Karpas-422 (cell line): ENCODE measurements around the gene ODAD3. TPM values are rescaled to one million over a fixed set of nuclear protein-coding genes. Genes with fewer than 3 reads are reported as not detected.
"Not testable (repeated sequence)": the region's sequence is repeated elsewhere in the genome, so short reads cannot be mapped to it uniquely, and the experiment has no call there.

Experiments
- DNase-seq: peaks from one replicate; pipeline ENCODE4 v3.0.0-alpha.2; 2015
- H2AFZ ChIP-seq: fragments of 200-600 bp; sonication (generic); 2 replicates; pipeline ENCODE4 v1.6.1; 2014; ENCODE audit warnings: antibody characterized with exemption, low read length, mixed read lengths
- H3K27ac ChIP-seq: fragments of 200-600 bp; sonication (generic); 2 replicates; pipeline ENCODE4 v1.5.1; 2014; ENCODE audit warnings: mild to moderate bottlenecking, low read length, moderate library complexity
- H3K27me3 ChIP-seq: fragments of 200-600 bp; sonication (generic); 2 replicates; pipeline ENCODE4 v1.6.1; 2014; ENCODE audit warnings: low read length, mixed read lengths
- H3K36me3 ChIP-seq: fragments of 200-600 bp; sonication (generic); 2 replicates; pipeline ENCODE4 v1.6.1; 2014; ENCODE audit warnings: low read length, mixed read lengths; ENCODE audit not compliant: insufficient read depth
- H3K4me1 ChIP-seq: fragments of 200-600 bp; sonication (generic); 2 replicates; pipeline ENCODE4 v1.6.1; 2014; ENCODE audit warnings: mild to moderate bottlenecking, low read length, mixed read lengths
- H3K4me2 ChIP-seq: fragments of 200-600 bp; sonication (generic); 2 replicates; pipeline ENCODE4 v1.6.1; 2014; ENCODE audit warnings: low read length, low read depth, mild to moderate bottlenecking; ENCODE audit not compliant: poor library complexity, severe bottlenecking
- H3K4me3 ChIP-seq: fragments of 200-600 bp; sonication (generic); 2 replicates; pipeline ENCODE4 v1.5.1; 2014; ENCODE audit warnings: mild to moderate bottlenecking, antibody characterized with exemption, low read length, mixed read lengths
- H3K79me2 ChIP-seq: fragments of 200-600 bp; sonication (generic); 2 replicates; pipeline ENCODE4 v1.6.1; 2014; ENCODE audit warnings: mild to moderate bottlenecking, low read length, mixed read lengths
- H3K9ac ChIP-seq: fragments of 200-600 bp; sonication (generic); 2 replicates; pipeline ENCODE4 v1.6.0; 2014; ENCODE audit warnings: low read length
- H3K9me2 ChIP-seq: fragments of 200-600 bp; sonication (generic), shearing (Covaris generic); replicated peaks from 2 replicates; pipeline ENCODE4 v1.6.0; 2014; ENCODE audit warnings: mild to moderate bottlenecking, low read length, moderate library complexity; ENCODE audit not compliant: insufficient read depth
- H3K9me3 ChIP-seq: fragments of 300-700, 200-600 bp; sonication (generic); 2 replicates; pipeline ENCODE4 v1.6.1; 2014; ENCODE audit warnings: low read length, mixed read lengths
- H4K20me1 ChIP-seq: fragments of 200-600 bp; sonication (generic); 2 replicates; pipeline ENCODE4 v1.6.1; 2014; ENCODE audit warnings: mild to moderate bottlenecking, antibody characterized with exemption, low read length, low read depth; ENCODE audit not compliant: insufficient read depth
- total RNA-seq: library from RNA; depleted of rRNA; stranded (reverse); fragments of >200 nt; shearing (Covaris generic); gene quantifications from 2 replicates; pipeline ENCODE4 v1.2.3, GENCODE V29; 2014; ENCODE audit warnings: low replicate concordance

The ODAD3 gene
- total RNA-seq, 1 experiment from 2014 or later = not detected

DNA sequence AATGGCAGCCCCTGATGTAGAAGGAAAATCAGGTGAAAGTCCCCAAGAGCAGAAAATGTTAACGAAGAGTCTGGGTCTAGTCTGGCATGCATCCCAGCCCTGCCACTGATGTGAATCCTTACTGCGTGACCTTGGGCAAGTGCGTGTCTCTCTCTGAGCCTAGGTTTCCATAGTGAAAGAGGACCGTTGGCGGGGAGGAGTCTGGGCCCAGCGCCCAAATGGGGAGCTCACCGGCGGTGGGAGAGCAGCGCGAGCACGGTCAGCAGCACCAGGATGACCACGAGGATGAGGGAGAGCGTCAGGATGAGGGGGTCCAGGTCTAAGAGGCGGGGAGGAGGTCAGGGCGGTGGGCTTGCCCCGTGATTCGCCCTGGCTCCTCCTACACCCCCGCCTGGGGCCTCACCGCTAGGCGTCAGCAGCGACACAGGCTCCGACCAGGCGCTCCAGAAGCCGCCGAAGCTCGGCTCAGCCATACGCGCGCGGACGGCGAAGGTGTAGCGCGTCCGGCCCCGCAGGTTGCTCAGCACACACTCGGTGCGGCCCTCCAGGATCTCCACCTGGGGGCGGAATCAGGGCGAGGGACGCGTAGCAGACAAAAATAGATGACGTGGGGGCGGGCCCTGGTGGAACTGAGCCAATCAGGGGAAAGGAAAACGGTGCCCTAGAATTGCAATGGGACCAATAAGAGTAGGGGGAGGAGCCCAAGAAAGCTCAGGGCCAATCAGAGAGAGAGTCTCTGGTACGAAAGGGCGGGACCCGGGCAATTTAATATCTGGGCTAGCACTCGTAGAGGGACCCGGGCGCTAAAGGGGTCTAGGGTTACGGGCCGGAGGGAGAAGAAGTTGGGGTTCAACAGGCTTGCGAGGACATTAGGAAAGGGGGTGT lies 54.0 kb downstream of the ODAD3 start:
- no peaks in the 10 kb centered on the region for H3K27me3 ChIP-seq

DNA sequence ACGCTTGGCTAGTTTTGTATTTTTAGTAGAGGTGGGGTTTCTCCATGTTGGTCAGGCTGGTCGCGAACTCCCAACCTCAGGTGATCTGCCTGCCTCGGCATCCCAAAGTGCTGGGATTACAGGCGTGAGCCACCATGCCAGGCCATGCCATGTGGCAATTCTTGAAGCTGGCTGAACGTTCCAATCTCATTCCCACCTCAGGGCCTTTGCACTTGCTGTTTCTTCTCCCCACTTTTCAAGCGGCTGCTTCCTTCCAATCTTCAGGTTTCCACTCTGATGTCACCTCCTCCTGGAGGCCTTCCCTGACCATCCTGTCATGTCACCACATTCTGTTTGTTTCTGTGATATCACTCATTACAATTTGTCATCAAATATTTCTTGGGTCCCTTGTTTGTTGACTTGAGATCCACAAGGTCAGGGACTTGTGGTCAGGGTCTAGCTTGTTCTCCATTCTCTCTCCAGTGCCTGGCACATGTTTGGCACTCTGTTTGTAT lies 55.0 kb downstream of the ODAD3 start:
- 0 out of 2 replicates have a peak, but pooled peaks cover 4% of the 10 kb centered on the region for H3K36me3 ChIP-seq
- H3K4me1 ChIP-seq = peaks cover 62% of the 10 kb centered on the region
- H3K9me2 ChIP-seq = no peaks in the 10 kb centered on the region
- H3K27me3 ChIP-seq = no peaks in the 10 kb centered on the region
- peak overlapping the region; percentile 83 for H3K27ac ChIP-seq
- H3K4me2 ChIP-seq = peak overlapping the region; percentile 93
- H3K9ac ChIP-seq = peak overlapping the region; percentile 87
- no peaks in the 10 kb centered on the region for H3K9me3 ChIP-seq
- no peaks in the 10 kb centered on the region for H4K20me1 ChIP-seq
- H3K4me3 ChIP-seq = peak overlapping the region; percentile 89
- no peak for DNase-seq
- H3K79me2 ChIP-seq = peaks cover 46% of the 10 kb centered on the region
- H2AFZ ChIP-seq = no peak overlapping the region

More for the DNA sequence above, 54.0 kb downstream of the ODAD3 start:
- DNase-seq = peak; percentile 99
- H3K4me1 ChIP-seq = peaks cover 58% of the 10 kb centered on the region
- peak overlapping the region; percentile 99 for H2AFZ ChIP-seq
- peaks cover 38% of the 10 kb centered on the region for H3K79me2 ChIP-seq
- H3K4me3 ChIP-seq = peak overlapping the region; percentile 89
- H3K9me3 ChIP-seq = no peaks in the 10 kb centered on the region
- peak overlapping the region; percentile 87 for H3K9ac ChIP-seq
- no peaks in the 10 kb centered on the region for H3K9me2 ChIP-seq
- peak overlapping the region; percentile 93 for H3K4me2 ChIP-seq
- peak overlapping the region; percentile 83 for H3K27ac ChIP-seq
- no peaks in the 10 kb centered on the region for H4K20me1 ChIP-seq
- 0 out of 2 replicates have a peak, but pooled peaks cover 4% of the 10 kb centered on the region for H3K36me3 ChIP-seq

DNA sequence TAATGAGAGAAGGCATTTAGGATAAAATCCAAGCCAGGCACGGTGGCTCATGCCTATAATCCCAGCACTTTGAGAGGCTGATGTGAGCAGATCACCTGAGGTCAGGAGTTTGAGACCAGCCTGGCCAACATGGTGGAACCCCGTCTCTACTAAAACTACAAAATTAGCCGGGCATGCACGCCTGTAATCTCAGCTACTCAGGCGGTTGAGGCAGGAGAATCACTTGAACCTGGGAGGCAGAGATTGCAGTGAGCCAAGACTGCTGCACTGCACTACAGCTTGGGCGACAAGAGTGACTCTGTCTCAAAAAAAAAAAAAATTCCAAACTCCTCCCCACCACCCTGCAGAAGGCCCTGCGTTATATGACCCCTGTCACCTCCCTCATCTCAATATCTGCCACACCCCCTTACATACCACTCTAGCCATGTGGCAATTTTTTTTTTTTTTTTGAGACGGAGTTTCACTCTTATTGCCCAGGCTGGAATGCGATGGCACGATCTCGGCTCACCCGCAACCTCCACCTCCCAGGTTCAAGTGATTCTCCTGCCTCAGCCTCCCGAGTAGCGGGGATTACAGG lies 55.6 kb downstream of the ODAD3 start:
- H3K27me3 ChIP-seq, H3K9me3 ChIP-seq, H3K9me2 ChIP-seq, H3K27ac ChIP-seq, H3K36me3 ChIP-seq, H2AFZ ChIP-seq, H4K20me1 ChIP-seq, H3K9ac ChIP-seq: not testable (repeated sequence)
- DNase-seq = peak; percentile 66
- Histone ChIP-seq H3K4me1 (peaks cover 62% of the 10 kb centered on the region), H3K79me2 (peaks cover 46% of the 10 kb centered on the region), H3K4me2 (peak overlapping the region; percentile 93), H3K4me3 (peak overlapping the region; percentile 89; the same call in 1 of the 2 replicates)

DNA sequence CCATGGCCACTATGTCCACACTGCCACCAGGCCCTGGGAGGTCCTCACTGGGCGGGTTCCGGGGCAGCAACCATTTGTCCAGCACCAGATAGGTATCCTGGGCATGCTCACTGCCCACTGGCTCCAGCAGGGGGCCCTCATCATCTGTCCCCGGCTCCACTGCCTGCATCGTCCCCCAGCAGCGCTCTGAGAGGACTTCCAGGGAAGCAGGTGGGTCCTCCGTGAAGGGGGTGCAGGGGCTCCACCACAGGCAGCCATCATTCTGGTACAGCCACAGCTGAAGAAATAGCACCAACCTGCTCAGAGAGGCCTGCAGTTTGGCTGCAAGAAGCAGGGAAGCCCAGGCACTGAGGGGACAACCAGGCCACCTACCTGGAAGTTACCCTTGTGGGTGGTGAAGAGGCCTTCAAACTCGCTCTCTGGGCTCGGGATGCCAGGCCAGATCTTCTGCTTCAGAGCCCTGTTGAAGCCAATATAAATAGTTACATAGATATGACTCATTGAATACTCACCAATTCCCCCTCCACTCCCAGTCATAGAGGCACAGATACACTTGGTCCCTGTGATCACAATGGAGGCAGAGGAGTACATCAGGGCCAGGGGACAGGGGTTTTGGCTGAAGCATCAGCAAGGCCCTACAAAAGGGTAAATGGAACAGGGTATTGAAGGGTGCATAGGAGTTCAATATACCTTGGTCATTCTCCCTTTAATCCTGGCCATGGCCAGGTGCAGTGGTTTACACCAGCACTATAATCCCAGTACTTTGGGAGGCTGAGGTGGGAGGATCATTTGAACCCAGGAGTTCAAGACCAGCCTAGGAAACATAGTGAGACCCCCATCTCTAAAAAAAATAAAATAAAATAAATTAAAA lies 56.4 kb downstream of the ODAD3 start:
- DNase-seq = peak; percentile 63
- peak overlapping the region; percentile 26 for H3K4me2 ChIP-seq
- H3K36me3 ChIP-seq = 0 out of 2 replicates have a peak, but pooled peaks cover 4% of the 10 kb centered on the region
- no peaks in the 10 kb centered on the region for H4K20me1 ChIP-seq
- H3K9ac ChIP-seq = no peak overlapping the region; the same call in none of the 2 replicates
- no peak overlapping the region for H3K4me3 ChIP-seq
- no peak overlapping the region for H3K27ac ChIP-seq
- no peak overlapping the region for H2AFZ ChIP-seq
- peaks cover 46% of the 10 kb centered on the region for H3K79me2 ChIP-seq
- no peaks in the 10 kb centered on the region for H3K27me3 ChIP-seq
- no peaks in the 10 kb centered on the region for H3K9me3 ChIP-seq
- no peaks in the 10 kb centered on the region for H3K9me2 ChIP-seq
- H3K4me1 ChIP-seq = peaks cover 70% of the 10 kb centered on the region

DNA sequence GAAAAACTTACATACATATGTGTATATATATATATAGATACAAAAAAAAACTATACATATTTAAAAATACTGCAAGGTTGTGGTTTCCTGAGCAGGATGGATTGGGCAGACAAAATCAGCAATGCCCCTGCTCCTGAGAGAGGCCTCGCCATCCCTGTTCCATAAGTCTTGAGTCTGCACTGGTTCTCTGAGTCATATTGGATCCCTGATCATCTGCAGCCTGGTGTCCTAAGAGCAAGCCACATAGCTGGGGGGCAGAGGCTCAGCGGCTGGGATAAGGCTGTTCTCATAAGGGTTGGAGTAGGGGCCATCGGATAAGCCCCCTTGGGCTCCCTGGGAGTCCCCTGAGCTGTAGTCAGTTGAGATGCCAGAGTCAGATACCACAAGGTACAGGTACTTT lies 57.2 kb downstream of the ODAD3 start:
- peaks cover 46% of the 10 kb centered on the region for H3K79me2 ChIP-seq
- H3K9me3 ChIP-seq = no peaks in the 10 kb centered on the region
- H3K36me3 ChIP-seq = 0 out of 2 replicates have a peak, but pooled peaks cover 4% of the 10 kb centered on the region
- no peaks in the 10 kb centered on the region for H3K9me2 ChIP-seq
- H3K27me3 ChIP-seq = no peaks in the 10 kb centered on the region
- no peak overlapping the region for H2AFZ ChIP-seq
- no peaks in the 10 kb centered on the region for H4K20me1 ChIP-seq
- H3K4me3 ChIP-seq = no peak overlapping the region
- peak overlapping the region; percentile 17 for H3K4me2 ChIP-seq
- no peak for DNase-seq
- peaks cover 65% of the 10 kb centered on the region for H3K4me1 ChIP-seq
- H3K9ac ChIP-seq = no peak overlapping the region
- H3K27ac ChIP-seq = no peak overlapping the region

DNA sequence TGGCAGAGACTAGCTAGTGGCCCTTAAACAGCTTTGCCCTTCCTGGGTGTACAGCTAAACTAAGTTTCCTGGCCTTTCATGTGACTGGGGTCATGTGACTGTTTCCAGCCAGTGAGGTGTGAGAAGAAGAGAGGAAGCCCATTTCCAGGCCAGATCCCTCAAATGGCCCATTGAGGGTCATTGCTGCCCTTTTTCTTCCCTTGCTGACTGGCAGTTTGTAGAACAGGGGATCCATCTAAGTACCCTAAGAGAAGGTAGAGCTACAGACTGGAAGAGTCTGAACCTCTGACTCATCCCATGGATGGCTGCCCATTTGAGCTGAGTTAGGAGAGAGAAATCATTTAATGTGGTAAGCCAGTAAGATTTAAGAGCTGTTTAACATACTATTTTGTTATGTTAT lies 57.7 kb downstream of the ODAD3 start:
- Histone ChIP-seq H3K9me3 (no peaks in the 10 kb centered on the region), H2AFZ (no peak overlapping the region; the same call in 1 of the 2 replicates), H3K27ac (peak overlapping the region; percentile 52), H3K79me2 (peaks cover 46% of the 10 kb centered on the region), H3K4me3 (no peak overlapping the region), H3K9ac (peak overlapping the region; percentile 23), H3K4me1 (peaks cover 62% of the 10 kb centered on the region), H3K4me2 (peak overlapping the region; percentile 91), H4K20me1 (no peaks in the 10 kb centered on the region), H3K27me3 (no peaks in the 10 kb centered on the region), H3K9me2 (no peaks in the 10 kb centered on the region), H3K36me3 (0 out of 2 replicates have a peak, but pooled peaks cover 4% of the 10 kb centered on the region)
- peak; percentile 78 for DNase-seq

DNA sequence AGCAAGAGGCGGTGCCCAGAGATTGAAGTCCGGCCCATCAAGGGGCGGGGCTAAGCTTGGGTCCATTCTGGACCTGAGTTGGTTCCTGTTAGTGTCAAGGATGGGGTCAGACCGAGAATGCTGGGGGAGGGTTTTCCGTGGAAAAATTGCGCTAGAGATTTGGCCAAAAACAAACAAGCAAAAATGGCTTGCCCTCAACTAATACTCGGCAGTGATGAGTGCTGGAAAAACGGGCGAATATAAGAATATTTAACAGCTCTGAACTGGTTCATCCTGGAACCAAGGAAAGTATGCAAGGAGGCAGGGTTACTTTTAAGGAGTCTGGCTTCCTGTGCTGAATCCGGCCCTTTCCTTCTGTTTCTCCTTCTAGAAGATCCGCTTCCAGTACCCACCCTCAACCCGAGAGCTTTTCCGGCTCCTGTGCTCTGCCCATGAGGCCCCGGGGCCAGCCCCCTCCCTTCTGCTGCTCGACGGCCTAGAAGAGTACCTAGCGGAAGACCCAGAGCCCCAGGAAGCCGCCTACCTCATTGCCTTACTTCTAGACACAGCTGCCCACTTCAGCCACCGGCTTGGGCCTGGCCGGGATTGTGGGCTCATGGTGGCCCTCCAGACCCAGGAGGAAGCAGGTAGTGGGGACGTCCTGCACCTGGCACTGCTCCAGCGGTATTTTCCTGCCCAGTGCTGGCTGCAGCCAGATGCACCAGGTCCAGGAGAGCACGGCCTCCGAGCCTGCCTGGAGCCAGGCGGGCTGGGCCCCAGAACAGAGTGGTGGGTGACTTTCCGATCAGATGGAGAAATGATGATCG lies 59.6 kb downstream of the ODAD3 start:
- Histone ChIP-seq H3K9me2 (no peaks in the 10 kb centered on the region), H3K27me3 (no peaks in the 10 kb centered on the region), H4K20me1 (no peaks in the 10 kb centered on the region), H3K27ac (peak overlapping the region; percentile 82), H3K79me2 (peaks cover 43% of the 10 kb centered on the region), H3K9me3 (no peaks in the 10 kb centered on the region), H2AFZ (no peak overlapping the region), H3K4me3 (peak overlapping the region; percentile 86), H3K36me3 (0 out of 2 replicates have a peak, but pooled peaks cover 4% of the 10 kb centered on the region), H3K4me1 (peaks cover 54% of the 10 kb centered on the region), H3K9ac (peak overlapping the region; percentile 91), H3K4me2 (peak overlapping the region; percentile 91)
- DNase-seq = peak; percentile 89
